Activated CD4-positive, CD25-positive, alpha-beta regulatory T cell treated with anti-CD3 and anti-CD28 coated beads, Interleukin-2, amount 50 U/mL, for 72 hours (primary cell): ENCODE data around the gene ZNF649.
"Not testable (repeated sequence)": the region's sequence is repeated elsewhere in the genome, so short reads cannot be mapped to it uniquely, and the experiment has no call there.

Source experiments
- DNase-seq: peaks from one replicate; pipeline ENCODE4 v3.0.0; 2021

Gene ZNF649

GRCh38 chr19:51904331-51905165 lies at the start of gene ZNF649:
ZNF649 (minus strand) TSS chr19:51905017; CDS start chr19:51900107, 4,910 bp downstream.
- DNase-seq: peak; percentile 77

- no peak for DNase-seq
Measured at GRCh38 chr19:51948975-51949374, 44.2 kb upstream of the ZNF649 start.

- DNase-seq: no peak
Measured at GRCh38 chr19:51946602-51947001, 41.8 kb upstream of the ZNF649 start.

GRCh38 chr19:51944798-51945552 lies 40.2 kb upstream of the ZNF649 start:
- DNase-seq: no peak

GRCh38 chr19:51938936-51939335 lies 34.1 kb upstream of the ZNF649 start:
- no peak for DNase-seq

GRCh38 chr19:51931921-51932320 lies 27.1 kb upstream of the ZNF649 start:
- DNase-seq: no peak

- no peak for DNase-seq
Measured at GRCh38 chr19:51927859-51928258, 23.0 kb upstream of the ZNF649 start.

GRCh38 chr19:51926784-51927741 lies 22.2 kb upstream of the ZNF649 start, which contains the start of gene ZNF613:
ZNF613 (plus strand) TSS chr19:51927472; CDS start chr19:51936221, 8,749 bp downstream.
- DNase-seq: peak; percentile 73

GRCh38 chr19:51926426-51926783 lies 21.6 kb upstream of the ZNF649 start:
- no peak for DNase-seq

GRCh38 chr19:51921949-51922348 lies 17.1 kb upstream of the ZNF649 start:
- no peak for DNase-seq

- no peak for DNase-seq
Measured at GRCh38 chr19:51919606-51920005, 14.8 kb upstream of the ZNF649 start.

GRCh38 chr19:51916167-51916566 lies 11.3 kb upstream of the ZNF649 start:
- DNase-seq: no peak

GRCh38 chr19:51915324-51915867 lies 10.6 kb upstream of the ZNF649 start:
- DNase-seq: no peak

- DNase-seq: not testable (repeated sequence)
Measured at GRCh38 chr19:51907981-51908380, 3.2 kb upstream of the ZNF649 start.

GRCh38 chr19:51906108-51906507 lies 1.3 kb upstream of the ZNF649 start:
- DNase-seq: not testable (repeated sequence)

GRCh38 chr19:51905639-51906038 lies 822 bp upstream of the ZNF649 start:
- DNase-seq: not testable (repeated sequence)

GRCh38 chr19:51905206-51905605 lies 389 bp upstream of the ZNF649 start:
- no peak for DNase-seq

GRCh38 chr19:51903192-51903591 lies 1.6 kb downstream of the ZNF649 start:
- DNase-seq: no peak

- DNase-seq: no peak
Measured at GRCh38 chr19:51901860-51902259, 3.0 kb downstream of the ZNF649 start.

- DNase-seq: no peak
Measured at GRCh38 chr19:51891193-51891747, 13.5 kb downstream of the ZNF649 start.

GRCh38 chr19:51889934-51890333 lies 14.9 kb downstream of the ZNF649 start:
- DNase-seq: no peak
